Stimulated activated naive CD8-positive, alpha-beta T cell treated with anti-CD3 and anti-CD28 coated beads, Interleukin-15, amount 100 ng/mL, for 72 hours (primary cell): ENCODE data around the gene TAF11.
"Not testable (repeated sequence)": the region's sequence is repeated elsewhere in the genome, so short reads cannot be mapped to it uniquely, and the experiment has no call there.

Experiments
- ATAC-seq: fragments of 150-1000 bp; cut with Tn5 transposase; 2 replicates; pipeline ENCODE4 v1.10.0; 2021; ENCODE audit warnings: mild to moderate bottlenecking, moderate library complexity
- DNase-seq, 2 donors: peaks; one replicate each; pipeline ENCODE4 v3.0.0; 2021 to 2022
- H3K27ac Mint-ChIP-seq, 2 donors: one replicate each; pipeline ENCODE4 v1.8.0; 2022; ENCODE audit warnings: mild to moderate bottlenecking in 2 of 2, mixed read lengths in 2 of 2, moderate library complexity in 2 of 2
- H3K27me3 Mint-ChIP-seq: one replicate; pipeline ENCODE4 v1.8.0; 2022; ENCODE audit warnings: mixed read lengths
- H3K4me1 Mint-ChIP-seq: one replicate; pipeline ENCODE4 v1.8.0; 2022; ENCODE audit warnings: mild to moderate bottlenecking, mixed read lengths
- H3K4me3 Mint-ChIP-seq, 2 donors: one replicate each; pipeline ENCODE4 v1.8.0; 2022; ENCODE audit warnings: mild to moderate bottlenecking in 2 of 2, mixed read lengths in 2 of 2, moderate library complexity in 1 of 2
- H3K9me3 Mint-ChIP-seq, 2 donors: one replicate each; pipeline ENCODE4 v1.8.0; 2022; ENCODE audit warnings: mixed read lengths in 2 of 2

Gene TAF11

GRCh38 chr6:34859951-34860350 is 27.9 kb downstream of the TAF11 start:
- Mint-ChIP-seq H3K4me3 (no peak overlapping the region), H3K27ac (no peak overlapping the region), H3K4me1 (no peaks in the 10 kb centered on the region), H3K9me3 (no peaks in the 10 kb centered on the region), H3K27me3 (no peaks in the 10 kb centered on the region)
- DNase-seq, result no peak
- ATAC-seq, result no peak

GRCh38 chr6:34858681-34859080 is 29.2 kb downstream of the TAF11 start:
- no peak for DNase-seq
- Mint-ChIP-seq H3K27ac (peak overlapping the region in 1 of 2 donors; percentile 27), H3K27me3 (no peaks in the 10 kb centered on the region), H3K4me3 (no peak overlapping the region), H3K4me1 (no peaks in the 10 kb centered on the region), H3K9me3 (no peaks in the 10 kb centered on the region)
- ATAC-seq, result no peak

- no peak overlapping the region for H3K27ac Mint-ChIP-seq
- H3K4me1 Mint-ChIP-seq, result no peaks in the 10 kb centered on the region
- H3K27me3 Mint-ChIP-seq, result no peaks in the 10 kb centered on the region
- DNase-seq (no peak), ATAC-seq (no peak)
- H3K4me3 Mint-ChIP-seq, result no peak overlapping the region
- no peaks in the 10 kb centered on the region for H3K9me3 Mint-ChIP-seq
Measured at GRCh38 chr6:34855463-34855862, 32.4 kb downstream of the TAF11 start.

- Mint-ChIP-seq H3K4me1 (no peaks in the 10 kb centered on the region), H3K27me3 (no peaks in the 10 kb centered on the region), H3K4me3 (no peak overlapping the region), H3K9me3 (no peaks in the 10 kb centered on the region), H3K27ac (no peak overlapping the region)
- DNase-seq (no peak), ATAC-seq (no peak)
Measured at GRCh38 chr6:34852406-34853085, 35.3 kb downstream of the TAF11 start.

GRCh38 chr6:34851361-34851760 is 36.5 kb downstream of the TAF11 start:
- no peaks in the 10 kb centered on the region for H3K9me3 Mint-ChIP-seq
- H3K27me3 Mint-ChIP-seq, result no peaks in the 10 kb centered on the region
- no peak overlapping the region for H3K27ac Mint-ChIP-seq
- H3K4me1 Mint-ChIP-seq, result no peaks in the 10 kb centered on the region
- no peak for ATAC-seq
- no peak for DNase-seq
- H3K4me3 Mint-ChIP-seq, result no peak overlapping the region

DNA sequence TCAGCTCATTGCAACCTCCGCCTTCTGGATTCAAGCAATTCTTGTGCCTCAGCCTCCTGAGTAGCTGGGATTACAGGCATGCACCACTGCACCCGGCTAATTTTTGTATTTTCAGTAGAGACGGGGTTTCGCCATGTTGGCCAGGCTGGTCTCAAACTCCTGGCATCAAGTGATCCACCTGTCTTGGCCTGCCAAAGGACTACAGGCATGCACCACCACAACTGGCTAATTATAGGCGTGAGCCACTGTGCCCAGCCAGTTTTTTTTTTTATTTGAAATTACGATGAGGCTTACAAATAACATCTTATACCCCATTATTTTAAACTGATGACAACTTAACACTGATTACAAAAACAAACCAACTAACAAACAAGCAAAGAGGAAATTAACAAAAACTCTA is 38.8 kb downstream of the TAF11 start:
- ATAC-seq, H3K27ac Mint-ChIP-seq, DNase-seq, H3K4me1 Mint-ChIP-seq, H3K27me3 Mint-ChIP-seq, H3K9me3 Mint-ChIP-seq, H3K4me3 Mint-ChIP-seq: not testable (repeated sequence)

- no peak for ATAC-seq
- H3K27ac Mint-ChIP-seq, result no peak overlapping the region
- H3K4me1 Mint-ChIP-seq, result no peaks in the 10 kb centered on the region
- DNase-seq, result no peak
- no peaks in the 10 kb centered on the region for H3K9me3 Mint-ChIP-seq
- H3K27me3 Mint-ChIP-seq, result no peaks in the 10 kb centered on the region
- no peak overlapping the region for H3K4me3 Mint-ChIP-seq
Measured at GRCh38 chr6:34839666-34840352, 48.0 kb downstream of the TAF11 start.

DNA sequence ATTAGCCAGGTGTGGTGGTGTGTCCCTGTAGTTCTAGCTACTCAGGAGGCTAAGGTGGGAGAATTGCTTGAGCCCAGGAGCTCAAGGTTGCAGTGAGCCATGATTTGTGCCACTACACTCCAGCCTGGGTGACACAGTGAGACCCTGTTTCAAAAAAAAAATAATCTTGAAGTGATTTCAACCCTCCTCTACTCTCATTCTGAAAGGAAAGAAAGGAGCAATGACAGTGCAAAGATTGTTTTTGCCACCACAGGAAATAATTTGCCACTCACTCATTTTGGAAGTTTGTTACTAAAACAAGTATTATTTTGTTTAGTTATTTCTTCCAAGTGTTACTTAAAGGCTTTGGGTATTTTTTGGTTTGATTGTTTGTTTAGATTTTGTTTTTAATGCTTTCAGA is 50.3 kb downstream of the TAF11 start:
- Mint-ChIP-seq H3K27ac (no peak overlapping the region), H3K4me3 (no peak overlapping the region)

DNA sequence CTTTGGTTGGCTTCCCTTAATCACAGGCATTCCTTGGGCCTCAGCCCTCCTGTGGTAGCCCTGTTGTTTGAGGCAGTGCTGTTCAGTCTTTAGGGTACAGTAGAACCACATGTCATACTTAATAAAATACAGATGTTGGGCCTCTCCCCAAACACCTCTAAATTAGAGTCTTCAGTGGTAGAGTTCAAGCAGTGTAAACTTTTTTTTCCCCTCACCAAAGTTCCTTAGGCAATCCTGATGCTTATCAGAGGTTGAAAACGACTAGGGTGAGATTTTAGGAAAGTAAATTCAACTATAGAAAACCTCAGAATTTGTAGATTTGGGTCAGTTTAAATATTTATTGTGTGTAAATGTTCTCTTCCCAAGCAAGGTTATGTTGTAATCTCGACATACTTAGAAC is 51.4 kb downstream of the TAF11 start:
- Mint-ChIP-seq H3K27me3 (no peaks in the 10 kb centered on the region), H3K27ac (no peak overlapping the region), H3K4me1 (no peaks in the 10 kb centered on the region), H3K4me3 (no peak overlapping the region), H3K9me3 (no peaks in the 10 kb centered on the region)
- DNase-seq (no peak), ATAC-seq (no peak)

More for the DNA sequence above, 50.3 kb downstream of the TAF11 start:
- ATAC-seq (no peak), DNase-seq (no peak)
- H3K4me1 Mint-ChIP-seq, result no peaks in the 10 kb centered on the region
- no peaks in the 10 kb centered on the region for H3K27me3 Mint-ChIP-seq
- H3K9me3 Mint-ChIP-seq, result no peaks in the 10 kb centered on the region

GRCh38 chr6:34836008-34836407 is 51.8 kb downstream of the TAF11 start:
- Mint-ChIP-seq H3K4me3 (no peak overlapping the region), H3K27ac (peak overlapping the region in 1 of 2 donors; percentile 33), H3K27me3 (no peaks in the 10 kb centered on the region), H3K4me1 (no peaks in the 10 kb centered on the region), H3K9me3 (no peaks in the 10 kb centered on the region)
- ATAC-seq (no peak), DNase-seq (no peak)

- ATAC-seq (no peak), DNase-seq (no peak)
- Mint-ChIP-seq H3K4me1 (no peaks in the 10 kb centered on the region), H3K27me3 (no peaks in the 10 kb centered on the region), H3K27ac (no peak overlapping the region), H3K4me3 (no peak overlapping the region), H3K9me3 (no peaks in the 10 kb centered on the region)
Measured at GRCh38 chr6:34834789-34835518, 52.9 kb downstream of the TAF11 start.

GRCh38 chr6:34832942-34833341 is 54.9 kb downstream of the TAF11 start:
- H3K4me3 Mint-ChIP-seq, result no peak overlapping the region
- DNase-seq (no peak), ATAC-seq (no peak)
- H3K4me1 Mint-ChIP-seq, result no peaks in the 10 kb centered on the region
- no peaks in the 10 kb centered on the region for H3K27me3 Mint-ChIP-seq
- no peak overlapping the region for H3K27ac Mint-ChIP-seq
- no peaks in the 10 kb centered on the region for H3K9me3 Mint-ChIP-seq

DNA sequence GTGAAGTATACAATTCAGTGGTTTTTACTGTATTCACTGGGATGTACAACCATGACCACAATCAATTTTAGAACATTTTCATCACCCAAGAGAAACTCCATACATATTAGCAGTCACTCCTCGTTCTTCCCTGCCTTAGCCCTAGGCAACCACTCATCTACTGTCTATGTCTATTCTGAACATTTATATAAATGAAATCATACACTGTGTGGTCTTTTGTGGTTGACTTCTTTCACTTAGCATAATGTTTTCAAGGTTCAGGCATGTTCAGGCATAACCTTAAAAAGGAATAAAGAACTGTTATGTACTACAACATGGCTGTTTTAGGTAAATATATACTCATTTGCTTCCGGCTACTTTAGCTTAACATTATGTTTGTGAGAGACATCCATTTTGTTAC is 58.7 kb downstream of the TAF11 start:
- ATAC-seq (no peak), DNase-seq (no peak)
- H3K27me3 Mint-ChIP-seq, result no peaks in the 10 kb centered on the region
- H3K4me1 Mint-ChIP-seq, result no peaks in the 10 kb centered on the region
- no peak overlapping the region for H3K4me3 Mint-ChIP-seq
- peak overlapping the region in 1 of 2 donors; percentile 82 for H3K27ac Mint-ChIP-seq
- no peaks in the 10 kb centered on the region for H3K9me3 Mint-ChIP-seq
